HG03354 (cell line): ENCODE data around the gene PWP1.
"Not testable (repeated sequence)": the region's sequence is repeated elsewhere in the genome, so short reads cannot be mapped to it uniquely, and the experiment has no call there.

ENCODE experiments used
- ATAC-seq: cut with Tn5 transposase; IDR thresholded peaks from one replicate; pipeline ENCODE4 v1.9.1; 2021; ENCODE audit warnings: mild to moderate bottlenecking; ENCODE audit not compliant: unreplicated experiment, poor library complexity, severe bottlenecking

PWP1 gene

GRCh38 chr12:107666009-107666408 lies 19.6 kb upstream of the PWP1 start:
- ATAC-seq, result no peak

DNA sequence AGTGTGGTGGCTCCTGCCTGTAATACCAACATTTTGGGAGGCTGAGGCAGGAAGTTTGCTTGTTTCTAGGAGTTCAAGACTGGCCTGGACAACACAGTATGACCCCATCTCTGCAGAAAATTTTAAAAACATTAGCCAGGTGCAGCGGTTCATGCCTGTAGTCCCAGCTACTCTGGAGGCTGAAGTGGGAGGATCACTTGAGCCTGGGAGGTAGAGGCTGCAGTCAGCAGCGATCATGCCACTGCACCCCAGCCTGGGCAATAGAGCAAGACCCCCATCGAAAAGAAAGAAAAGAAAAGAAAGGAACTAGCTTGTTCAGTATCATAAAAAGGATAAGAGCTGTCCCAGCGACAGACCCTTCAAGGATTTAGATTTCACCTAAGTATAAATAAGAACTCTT lies 18.1 kb upstream of the PWP1 start:
- ATAC-seq, result no peak

DNA sequence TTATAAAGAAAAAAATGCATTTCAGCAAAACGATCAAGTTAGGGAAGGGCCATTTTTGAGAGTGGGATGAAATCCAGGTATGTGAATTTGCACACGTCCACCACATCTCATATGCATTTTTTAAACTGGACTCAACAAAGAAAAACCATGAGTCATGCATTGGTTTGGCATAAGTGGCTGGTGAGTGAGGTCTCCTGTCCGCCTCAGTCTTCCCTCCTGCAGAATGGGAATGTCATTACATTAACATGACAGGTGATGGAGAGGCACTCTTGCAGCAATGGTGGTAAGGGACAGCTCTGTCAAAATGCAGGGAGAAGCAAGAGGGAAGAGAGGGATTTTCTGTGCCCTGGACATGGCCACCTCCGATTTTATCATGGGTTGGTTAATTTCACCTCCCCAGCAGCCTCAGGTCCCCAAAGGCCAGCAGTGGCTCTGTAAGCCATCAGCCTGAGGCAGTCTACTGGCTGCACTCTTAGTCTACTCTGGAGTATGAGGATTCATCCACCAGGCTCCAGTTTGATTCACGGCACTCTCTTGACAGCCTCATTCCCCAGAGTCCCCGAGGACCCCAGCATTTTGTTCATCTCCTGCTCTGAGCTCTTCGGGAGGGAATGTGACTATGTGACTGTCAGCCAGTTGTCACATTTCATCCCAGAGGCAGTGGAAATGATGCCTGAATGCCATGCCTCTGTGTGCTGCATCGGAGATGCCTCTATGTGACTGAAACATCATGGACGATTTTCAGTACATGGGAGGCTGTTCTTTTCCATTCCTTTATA lies 17.1 kb upstream of the PWP1 start:
- ATAC-seq, result no peak

GRCh38 chr12:107669946-107670345 lies 15.7 kb upstream of the PWP1 start:
- no peak for ATAC-seq

- ATAC-seq, result no peak
Measured at GRCh38 chr12:107670999-107671643, 14.5 kb upstream of the PWP1 start.

- no peak for ATAC-seq
Measured at GRCh38 chr12:107677671-107678070, 7.9 kb upstream of the PWP1 start.

DNA sequence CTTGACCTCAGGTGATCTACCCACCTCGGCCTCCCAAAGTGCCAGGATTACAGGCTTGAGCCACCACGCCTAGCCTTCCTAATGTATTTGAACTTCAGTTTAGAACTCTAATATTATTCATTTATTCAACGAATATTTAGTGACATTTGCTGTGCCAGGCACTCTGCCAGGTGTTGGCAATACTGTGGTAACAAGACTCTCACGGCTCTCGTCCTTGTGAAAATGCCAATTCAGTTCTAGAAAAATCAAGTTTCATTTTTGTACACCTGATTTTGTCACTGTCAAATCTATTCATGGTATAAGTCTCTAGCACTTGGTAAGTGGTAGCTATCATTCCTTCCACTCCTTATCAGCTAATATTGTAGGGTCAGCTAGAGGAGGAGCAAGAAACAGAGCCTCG lies 6.3 kb upstream of the PWP1 start:
- ATAC-seq, result no peak

DNA sequence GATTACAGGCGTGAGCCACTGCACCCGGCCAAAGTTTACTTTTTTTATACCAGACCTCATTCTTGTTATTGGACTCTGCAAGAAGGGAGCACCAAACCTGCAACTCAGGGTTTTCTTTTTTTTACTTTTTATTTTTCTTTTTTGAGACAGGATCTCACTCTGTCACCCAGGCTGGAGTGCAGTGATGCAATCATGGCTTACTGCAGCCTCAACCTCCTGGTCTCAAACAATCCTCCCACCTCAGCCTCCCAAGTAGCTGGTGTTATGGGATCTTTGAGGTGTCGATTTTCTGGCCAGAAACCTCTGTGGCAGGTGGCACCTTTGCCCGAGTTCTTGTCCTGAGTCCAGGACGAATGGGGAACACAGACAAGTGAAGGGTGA lies 4.2 kb upstream of the PWP1 start:
- no peak for ATAC-seq

- no peak for ATAC-seq
Measured at GRCh38 chr12:107681836-107682820, 3.5 kb upstream of the PWP1 start.

- ATAC-seq, result no peak
Measured at GRCh38 chr12:107684029-107684795, 1.4 kb upstream of the PWP1 start.

DNA sequence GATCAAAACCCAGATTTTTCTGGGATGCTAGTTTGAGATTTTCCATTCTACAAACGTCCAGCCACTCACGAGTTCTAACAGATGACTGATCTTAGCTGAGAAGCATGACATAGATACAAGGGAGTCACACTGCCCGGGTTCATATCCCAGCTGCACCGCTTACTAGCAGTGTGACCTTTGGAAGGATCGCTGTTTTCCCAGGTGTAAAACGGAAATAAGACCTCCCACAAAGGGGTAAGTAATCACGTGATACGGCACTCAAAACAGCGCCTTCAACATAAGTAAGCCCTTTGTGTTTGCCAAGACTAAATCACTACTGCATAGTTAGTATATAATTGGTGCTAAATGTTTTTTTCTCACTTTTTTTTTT lies 624 bp upstream of the PWP1 start:
- ATAC-seq, result no peak

- ATAC-seq, result not testable (repeated sequence)
Measured at GRCh38 chr12:107695772-107696171, 10.2 kb downstream of the PWP1 start.

- ATAC-seq, result no peak
Measured at GRCh38 chr12:107702106-107702505, 16.5 kb downstream of the PWP1 start.

DNA sequence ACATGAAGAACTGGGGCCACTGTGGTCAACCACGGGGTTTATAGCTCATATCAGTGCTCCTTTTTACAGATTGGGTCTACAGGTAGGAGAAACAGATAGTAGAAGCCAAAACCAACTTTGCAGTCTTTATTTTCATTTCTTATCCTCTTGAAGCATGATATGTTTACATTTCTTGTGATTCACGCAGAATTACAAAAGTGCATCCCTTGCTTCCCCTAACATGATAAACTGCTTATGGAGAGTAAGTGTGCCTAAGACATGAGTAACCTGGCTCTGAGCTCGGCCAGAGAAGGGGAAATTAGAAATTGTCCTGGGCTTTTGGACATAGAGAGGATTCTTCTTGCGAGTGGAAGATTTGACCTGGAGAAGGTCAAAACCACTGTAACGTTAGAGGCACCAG lies 18.4 kb downstream of the PWP1 start:
- ATAC-seq, result no peak

DNA sequence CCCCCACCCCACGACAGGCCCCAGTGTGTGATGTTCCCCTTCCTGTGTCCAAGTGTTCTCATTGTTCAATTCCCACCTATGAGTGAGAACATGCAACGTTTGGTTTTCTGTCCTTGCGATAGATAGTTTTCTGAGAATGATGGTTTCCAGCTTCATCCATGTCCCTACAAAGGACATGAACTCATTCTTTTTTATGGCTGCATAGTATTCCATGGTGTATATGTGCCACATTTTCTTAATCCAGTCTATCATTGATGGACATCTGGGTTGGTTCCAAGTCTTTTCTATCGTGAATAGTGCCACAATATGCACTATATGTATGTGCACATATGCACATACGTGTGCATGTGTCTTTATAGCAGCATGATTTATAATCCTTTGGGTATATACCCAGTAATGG lies 19.9 kb downstream of the PWP1 start:
- ATAC-seq, result not testable (repeated sequence)

DNA sequence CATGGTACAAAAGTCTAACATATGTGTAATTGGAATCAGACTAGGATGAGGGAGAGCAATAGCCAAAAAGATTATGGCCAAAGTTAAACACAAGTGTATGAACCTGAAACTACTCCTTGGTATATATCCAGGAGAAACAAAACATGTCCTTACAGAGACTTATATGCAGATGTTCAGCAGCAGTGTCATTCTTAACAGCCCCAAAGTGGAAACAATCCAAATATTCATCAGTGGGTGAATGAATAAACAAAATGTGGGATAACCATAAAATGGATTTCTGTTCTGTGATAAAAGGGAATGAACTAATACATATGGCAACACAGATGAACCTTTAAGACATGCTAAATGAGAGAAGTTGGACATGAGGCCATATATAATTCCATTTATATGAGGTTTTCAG lies 30.2 kb downstream of the PWP1 start:
- no peak for ATAC-seq

- ATAC-seq, result no peak
Measured at GRCh38 chr12:107718606-107719005, 33.0 kb downstream of the PWP1 start.

DNA sequence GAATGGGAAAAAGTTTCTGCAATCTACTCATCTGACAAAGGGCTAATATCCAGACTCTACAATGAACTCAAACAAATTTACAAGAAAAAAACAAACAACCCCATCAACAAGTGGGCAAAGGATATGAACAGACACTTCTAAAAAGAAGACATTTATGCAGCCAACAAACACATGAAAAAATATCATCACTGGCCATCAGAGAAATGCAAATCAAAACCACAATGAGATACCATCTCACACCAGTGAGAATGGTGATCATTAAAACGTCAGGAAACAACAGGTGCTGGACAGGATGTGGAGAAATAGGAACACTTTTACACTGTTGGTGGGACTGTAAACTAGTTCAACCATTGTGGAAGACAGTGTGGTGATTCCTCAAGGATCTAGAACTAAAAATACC lies 41.7 kb downstream of the PWP1 start:
- not testable (repeated sequence) for ATAC-seq

DNA sequence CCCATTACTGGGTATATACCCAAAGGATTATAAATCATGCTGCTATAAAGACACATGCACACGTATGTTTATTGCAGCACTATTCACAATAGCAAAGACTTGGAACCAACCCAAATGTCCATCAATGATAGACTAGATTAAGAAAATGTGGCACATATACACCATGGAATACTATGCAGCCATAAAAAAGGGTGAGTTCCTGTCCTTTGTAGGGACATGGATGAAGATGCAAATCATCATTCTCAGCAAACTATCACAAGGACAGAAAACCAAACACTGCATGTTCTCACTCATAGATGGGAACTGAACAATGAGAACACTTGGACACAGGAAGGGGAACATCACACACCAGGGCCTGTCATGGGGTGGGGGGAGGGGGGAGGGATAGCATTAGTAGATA lies 42.1 kb downstream of the PWP1 start:
- ATAC-seq, result not testable (repeated sequence)
